ENCODE results near the gene CRPPA.
A peak's percentile ranks its signal among the peaks of the same experiment; 100 is the strongest.
"Not testable (repeated sequence)": the region's sequence is repeated elsewhere in the genome, so short reads cannot be mapped to it uniquely, and the experiment has no call there.

The CRPPA gene

DNA sequence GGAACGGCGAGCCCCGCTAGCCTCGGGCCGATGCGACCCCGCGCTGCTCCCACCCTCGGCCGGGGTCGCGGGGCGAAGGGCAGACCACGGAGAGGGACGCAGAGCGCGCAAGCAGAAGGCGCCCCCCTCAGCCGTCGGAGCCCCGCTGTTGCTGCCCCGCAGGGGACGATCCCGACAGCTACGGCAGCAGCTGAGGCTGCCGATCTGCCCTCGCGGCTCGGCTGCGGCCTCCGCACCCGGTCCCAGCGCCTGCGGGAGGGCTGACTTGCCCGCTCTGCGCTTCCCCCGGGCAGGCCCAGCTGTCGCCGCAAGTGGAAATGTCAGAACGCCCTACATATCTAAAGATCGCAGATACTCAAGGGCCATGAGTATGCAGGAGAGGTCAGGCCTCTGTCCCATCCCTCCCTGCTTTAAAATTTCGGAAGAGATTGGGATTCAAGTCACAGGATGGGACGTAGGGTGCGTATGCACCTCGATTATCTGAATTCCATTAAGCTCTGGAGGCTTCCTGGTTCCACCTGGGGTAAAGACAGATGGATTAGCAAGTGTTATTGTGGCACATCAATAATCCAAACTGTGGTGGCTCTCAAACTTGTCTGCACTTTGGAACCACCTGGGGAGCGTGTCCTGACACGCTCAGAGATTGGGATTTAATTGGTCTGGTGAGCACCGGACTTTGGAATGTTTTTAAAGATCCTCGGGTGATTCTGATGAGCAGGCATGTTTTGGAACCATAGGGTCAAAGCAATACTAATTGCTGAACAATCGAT, at the start of gene CRPPA:
TSS of gene CRPPA (minus strand) at position 206 of the 770 bp plus-strand sequence. CDS start 216 bp downstream, outside the sequence.
- DNase-seq = peak; percentile 54

DNA sequence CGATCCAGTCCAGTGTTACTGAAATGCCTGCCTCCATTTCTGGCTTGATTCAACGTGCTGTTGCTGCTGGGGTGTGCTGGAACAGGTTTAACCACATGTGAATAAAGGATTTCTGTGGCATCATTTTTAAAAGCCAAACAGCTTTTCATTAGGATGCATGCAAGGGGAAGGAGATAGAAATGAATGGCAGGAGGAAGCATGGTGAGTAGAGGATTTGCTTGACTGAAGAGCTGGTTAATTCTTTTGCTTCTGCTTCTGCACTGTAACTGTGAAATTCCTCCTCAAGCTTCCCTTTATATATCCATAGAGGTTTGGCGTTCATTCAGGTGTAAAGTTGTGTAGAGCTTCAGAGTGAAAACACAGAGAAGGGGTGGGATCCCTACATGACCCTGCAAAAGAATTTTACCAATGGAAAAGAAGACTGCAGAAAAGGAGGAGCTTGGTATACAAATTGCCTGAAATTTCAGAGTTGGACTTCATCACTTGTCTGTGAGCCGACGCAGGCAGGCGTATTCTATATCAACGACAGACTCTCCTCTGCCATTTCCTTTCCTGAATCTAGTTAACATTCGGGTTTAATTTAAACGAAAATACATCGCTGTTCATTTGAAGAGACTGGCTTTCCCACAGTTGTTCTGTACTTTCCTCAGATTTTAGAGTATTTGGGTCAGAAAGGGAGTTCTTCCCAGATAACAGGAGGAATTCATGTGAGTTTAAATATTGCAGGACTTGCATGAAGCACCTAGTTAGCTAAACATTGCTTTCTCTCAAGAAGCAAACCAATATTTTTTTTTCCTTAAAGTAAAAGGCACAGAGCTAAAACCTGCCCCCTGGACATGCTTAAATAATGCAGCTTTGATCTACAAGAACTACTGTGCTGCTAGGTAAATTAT, 44.4 kb upstream of the CRPPA start, which contains the start of gene SOSTDC1:
TSS of gene SOSTDC1 (minus strand) at position 270 of the 893 bp plus-strand sequence. CDS start at position 200, 70 bp downstream.
- DNase-seq = no peak

DNA sequence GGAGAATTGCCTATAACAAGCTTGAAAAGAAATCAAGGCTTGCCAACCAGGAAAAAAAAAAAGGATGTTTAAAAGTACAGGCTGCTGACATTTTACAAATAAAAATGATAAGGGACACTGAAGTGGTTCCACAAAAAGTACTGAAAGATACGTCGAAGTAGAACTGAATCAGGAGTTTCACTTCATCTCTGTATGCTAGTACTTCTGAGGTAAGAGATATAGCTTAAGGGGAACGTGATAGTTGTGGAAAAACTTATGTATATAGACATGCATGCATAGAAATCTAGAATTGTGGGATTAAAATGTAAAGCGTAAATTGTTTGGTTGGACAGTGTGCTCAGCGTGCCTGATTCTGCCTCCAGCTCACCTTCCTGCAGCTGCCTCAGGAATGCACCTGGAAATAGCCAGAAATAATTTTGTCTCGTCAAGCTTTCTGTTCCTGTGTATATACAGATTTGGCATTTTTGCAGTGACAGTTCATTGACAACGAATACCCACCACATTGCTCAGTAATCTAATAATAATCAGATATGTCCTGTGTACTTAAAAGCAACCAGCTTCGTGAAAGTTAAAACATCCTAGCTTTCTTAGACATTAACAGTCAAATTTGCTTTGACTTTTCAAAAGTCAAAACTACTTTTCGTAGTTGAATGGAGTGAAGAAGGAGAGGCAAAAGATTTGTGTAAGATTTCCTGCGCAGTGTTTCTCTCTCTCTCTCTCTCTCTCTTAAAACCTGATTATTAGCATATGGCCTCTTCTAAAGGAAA, 42.8 kb upstream of the CRPPA start:
- no peak for DNase-seq

DNA sequence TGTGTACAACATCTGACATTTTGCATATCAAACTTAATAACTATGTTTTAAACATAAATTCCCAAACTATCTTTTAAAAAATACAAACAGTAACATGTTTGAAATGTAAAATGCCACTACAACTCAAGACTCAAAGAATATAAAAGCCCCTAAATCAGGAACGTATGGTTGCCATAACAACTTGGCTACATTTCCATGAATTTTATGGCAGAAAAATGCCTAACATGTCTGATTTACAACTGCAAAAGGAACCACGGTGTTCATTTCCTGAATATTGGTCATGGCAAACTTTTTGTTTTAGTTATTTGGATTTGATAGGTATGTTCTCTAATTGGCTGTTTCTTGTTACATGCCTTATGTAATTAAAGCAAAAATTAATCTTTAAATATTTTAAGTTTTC, 42.2 kb upstream of the CRPPA start:
- DNase-seq = no peak

DNA sequence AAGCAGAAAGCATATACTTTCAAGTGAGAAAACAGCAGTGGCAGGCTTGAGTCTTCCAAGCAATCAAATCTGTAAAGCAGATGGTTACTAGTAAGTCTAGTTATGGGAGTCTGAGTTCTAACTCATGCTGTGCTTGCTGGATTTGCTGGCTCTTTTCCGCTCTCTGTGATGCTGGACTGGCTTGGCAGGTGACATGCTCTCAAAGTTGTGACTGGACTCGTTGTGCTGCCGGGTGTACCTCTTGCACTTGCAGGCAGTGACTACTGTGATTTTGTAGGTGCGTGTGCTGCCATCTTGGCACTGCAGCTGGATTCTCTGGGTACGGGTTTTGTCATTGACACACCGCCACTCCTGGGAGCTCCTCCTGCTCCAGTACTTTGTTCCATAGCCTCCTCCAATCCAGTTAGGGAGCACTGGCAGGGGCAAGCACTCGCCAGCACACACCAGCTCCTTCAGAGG, 41.1 kb upstream of the CRPPA start:
- no peak for DNase-seq

DNA sequence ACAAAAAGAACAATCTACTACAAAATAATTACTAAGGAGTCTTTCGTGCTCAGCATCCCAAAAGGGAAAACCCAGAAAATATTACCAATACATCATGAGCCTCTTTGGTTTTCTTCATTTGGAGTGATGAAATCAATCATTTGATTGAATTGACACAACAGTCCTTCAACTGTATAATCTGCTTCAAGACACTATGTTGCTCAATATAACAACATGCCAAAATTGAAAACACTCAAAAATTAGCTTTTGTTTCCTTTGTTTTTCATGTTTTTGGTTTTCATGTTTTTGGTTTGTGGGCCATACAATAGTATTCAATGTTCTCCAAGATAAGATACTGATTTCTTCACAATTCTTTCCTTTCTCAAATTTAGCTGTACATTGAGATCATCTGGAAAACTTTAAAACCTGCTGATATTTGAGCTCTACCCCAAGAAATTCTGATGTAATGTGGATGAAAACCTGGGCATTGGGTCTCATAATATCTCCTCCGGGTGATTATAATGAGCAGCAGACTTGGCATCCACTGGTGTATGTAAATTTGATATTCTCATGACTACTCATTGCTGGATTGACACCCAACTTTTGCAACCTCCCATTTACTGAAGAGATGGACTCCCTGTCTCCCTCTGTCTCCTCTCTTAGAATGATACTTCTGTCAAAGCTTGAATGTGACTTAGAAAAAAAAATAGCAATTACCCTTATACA, 39.6 kb upstream of the CRPPA start:
- no peak for DNase-seq

DNA sequence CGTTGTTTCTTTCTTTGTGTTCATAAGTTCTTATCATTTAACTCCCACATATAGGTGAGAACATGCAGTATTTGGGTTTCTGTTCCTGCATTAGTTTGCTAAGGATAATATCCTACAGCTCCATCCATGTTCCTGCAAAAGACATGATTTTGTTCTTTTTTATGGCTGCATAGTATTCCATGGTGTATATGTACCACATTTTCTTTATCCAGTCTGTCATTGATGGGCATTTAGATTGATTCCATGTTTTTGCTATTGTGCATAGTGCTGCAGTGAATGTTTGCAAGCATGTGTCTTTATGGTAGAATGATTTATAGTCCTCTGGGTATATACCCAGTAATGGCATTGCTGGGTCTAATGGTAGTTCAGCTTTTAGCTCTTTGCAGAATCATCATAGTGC, 35.0 kb upstream of the CRPPA start:
- not testable (repeated sequence) for DNase-seq

DNA sequence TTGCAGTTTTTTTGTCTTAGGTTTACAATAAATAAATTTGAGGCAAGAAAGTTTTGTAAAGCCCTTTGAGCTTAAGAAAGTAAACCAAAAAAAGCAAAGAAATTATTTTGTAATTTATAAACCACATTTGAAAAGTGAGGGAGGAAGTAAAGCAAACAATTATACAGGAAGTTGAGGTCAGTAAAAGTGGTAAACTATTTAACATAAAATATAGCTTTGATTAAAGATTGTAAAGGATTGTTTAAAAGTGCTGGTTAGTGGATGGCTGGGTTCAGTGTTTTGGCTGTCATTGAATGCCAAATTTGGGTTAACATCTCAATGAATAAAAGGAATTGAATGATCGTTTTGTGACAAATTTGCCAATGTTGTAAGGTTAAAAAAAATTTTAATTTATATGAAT, 34.3 kb upstream of the CRPPA start:
- no peak for DNase-seq

DNA sequence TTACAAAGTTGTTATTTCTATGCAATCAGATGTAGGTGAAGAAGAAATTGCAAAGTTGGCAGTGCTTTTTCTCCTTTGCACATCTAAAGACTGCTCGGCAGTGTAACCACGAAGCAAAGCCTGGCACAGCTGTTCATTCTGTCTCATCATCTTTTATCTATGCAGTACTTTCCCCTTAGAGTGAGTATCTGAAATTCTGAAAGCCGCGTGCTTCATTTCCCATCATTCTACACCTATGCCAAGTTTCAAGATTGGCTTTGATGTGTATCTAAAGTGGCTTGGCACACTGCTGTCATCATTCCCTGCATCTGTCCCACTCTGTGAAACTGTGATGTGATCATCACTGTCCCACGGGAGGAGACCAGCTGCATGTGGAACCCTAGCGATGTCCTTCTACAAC, 29.0 kb upstream of the CRPPA start:
- DNase-seq = no peak

DNA sequence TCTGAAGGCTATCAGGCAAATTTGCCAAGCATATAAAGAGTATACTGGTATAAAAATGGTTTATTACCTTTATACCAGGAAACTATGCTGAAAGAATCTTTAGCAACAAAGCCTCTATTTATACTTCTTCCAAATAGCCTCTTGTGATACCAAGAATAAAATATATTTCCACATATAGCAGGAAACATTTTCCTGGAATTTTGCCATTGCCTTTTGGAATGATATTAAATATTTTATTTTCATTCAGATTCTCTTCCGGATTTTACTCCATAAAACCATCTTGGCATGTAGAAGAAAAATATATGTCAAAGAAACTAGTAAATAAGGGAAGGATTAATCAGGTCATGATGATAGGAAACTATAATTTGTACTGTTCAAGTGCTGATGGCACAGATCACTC, 26.5 kb upstream of the CRPPA start:
- DNase-seq = no peak

DNA sequence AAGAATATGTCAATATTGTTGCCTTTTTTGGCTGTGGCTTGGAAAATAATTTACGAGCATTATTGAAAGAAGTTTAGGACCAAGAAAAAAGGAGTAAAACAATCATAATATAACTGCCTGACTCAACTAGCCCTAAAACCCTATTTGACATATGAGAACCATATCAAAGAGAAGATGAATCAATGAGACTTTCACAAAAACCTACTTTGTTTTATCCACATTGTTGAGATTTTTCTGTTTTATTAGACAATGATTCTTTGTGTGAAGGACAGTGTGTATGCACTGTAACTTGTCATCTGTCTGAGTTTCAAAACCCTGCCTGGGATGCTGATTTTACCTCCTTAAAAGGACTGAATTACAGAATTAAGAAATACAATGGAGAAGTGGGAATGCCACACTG, 25.2 kb upstream of the CRPPA start:
- DNase-seq = no peak

DNA sequence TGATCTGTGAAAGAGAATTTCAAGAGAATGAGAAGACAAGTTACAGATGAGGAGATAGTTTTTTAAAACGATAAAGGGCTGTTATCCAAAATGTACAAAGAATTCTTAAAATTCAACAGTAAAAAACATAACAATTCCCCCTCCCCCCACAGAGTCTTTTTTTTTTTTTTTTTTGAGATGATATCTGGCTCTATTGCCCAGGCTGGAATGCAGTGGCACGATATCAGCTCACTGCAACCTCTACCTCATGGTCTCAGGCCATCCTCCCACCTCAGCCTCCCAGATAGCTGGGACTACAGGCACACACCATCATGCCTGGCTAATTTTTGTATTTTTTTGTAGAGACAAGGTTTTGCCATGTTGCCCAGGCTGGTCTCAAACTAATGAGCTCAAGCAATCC, 22.5 kb upstream of the CRPPA start:
- DNase-seq = not testable (repeated sequence)

DNA sequence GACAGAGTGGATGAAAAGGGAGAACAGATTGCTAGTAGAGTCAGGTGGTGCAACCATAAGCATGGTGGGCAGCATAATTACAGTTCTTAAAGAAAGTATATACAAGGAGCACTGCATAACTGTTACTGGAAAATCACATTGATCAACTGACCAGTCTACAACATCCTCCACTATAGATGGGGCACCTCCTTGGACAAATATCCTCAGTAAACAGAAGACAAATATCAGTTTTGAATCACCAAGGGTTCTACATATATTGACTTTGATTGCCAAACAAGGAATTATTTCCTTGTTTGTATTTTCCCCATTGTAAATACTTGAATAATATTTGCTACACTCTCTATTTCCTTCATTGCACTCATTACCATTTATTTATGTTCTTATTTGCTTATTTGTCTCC, 17.6 kb upstream of the CRPPA start:
- DNase-seq = no peak

DNA sequence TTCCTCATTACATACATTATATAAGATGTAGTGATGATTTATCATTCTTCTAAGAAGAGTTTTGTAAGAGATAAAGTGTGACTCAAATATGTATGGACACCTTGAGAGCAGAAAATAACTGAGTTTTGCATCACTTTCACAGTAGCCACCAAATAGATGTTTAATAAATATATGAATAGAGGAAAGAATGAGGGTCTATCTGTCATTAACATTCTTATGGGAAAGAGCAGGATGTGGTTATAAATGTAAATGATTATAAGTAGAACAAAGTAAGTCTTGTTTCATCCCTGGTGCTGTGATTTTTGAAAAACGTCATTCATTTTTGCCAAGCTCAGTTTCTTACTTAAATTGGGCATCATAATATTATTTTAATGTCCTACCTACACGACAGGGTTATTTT, 15.0 kb upstream of the CRPPA start:
- DNase-seq = no peak

DNA sequence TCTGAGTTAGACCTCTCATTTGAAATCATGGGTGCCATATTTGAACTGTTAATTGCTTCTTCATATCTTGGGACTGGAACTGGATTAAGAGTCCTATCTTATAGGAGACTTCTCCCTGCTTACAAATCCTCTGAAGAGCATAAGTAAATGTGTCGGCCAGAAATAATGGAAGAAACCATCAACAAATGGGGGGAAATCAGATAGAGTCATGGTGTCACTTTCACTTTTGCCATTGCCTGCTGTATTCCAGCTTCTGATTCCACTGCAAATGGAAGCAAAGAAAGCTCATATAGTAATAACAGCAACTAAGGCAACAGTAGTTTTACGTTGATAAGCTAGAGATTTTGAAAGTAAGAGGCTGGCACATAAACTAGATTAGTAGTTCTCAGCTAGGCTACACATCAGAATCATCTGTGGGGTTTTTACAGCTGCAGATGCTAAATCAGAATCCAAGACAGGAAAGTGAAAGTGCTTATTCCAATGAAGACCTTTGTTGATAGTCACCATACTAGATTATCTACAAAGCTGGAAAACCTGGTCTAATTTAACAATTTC, 12.3 kb upstream of the CRPPA start:
- DNase-seq = no peak

DNA sequence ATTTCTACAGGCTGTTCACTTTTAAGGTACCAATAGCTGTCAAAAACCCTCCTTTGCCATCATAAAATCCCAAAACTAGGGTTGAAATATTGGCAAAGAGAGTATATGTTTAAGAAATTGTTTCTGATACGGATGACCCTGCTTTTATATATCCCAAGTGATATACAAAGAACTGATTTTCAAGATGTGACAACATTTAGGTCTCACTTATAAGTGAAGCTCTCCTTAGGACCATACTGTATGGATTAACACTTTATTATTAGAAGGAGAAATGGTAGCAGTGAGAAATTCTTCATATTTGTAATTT, 11.0 kb upstream of the CRPPA start:
- no peak for DNase-seq

DNA sequence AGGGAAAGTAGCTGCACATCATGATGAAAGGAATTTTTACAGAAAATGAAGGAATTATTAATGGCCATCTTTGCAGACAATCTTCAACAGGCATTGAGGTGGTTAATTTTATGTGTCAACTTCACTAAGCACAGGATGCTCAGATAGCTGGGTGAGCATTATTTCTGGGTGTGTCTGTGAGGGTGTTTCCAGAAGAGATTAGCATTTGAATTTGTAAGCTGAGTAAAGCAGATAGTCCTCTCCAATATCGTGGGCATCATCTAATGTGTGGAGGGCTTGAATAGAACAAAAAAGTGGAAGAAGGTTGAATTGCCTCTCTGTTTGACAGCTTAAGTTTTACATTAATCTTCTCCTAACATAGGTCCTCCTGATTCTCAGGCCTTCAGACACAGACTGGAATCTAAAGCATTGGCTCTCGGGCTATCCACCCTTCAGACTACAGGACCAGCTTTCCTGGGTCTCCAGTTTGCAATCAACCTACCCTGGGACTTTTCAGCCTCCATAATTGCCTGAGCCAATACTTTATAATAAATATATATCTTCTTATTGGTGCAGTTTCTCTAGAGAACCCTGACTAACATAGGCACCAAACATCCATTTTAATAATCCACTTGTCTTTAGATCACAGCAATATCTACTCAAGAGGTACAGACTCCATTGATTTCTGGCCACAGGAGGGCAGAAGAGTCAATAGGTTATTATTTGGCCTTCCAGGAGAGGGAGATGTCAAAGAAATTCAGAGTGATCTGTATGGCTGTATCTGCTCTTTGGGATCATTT, 10.5 kb upstream of the CRPPA start:
- DNase-seq = no peak

DNA sequence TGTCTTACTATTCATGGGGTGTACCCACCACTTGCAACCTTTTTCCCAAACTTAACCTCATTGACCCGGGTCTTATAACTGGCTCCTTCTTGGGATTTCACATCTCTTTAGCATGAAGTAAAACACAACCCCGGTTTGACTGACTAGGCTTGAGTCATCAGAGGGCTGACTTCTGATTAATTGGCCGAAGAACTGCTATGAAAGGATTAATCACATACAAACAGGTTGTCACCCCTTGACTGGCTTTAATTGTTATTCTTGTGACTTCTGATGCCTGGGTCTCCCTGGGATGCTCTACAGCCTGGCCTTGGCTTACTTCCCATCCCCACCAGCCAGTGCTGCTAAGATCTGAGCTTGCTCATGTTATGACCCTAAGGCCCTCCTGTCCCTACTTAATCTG, 8.8 kb upstream of the CRPPA start:
- no peak for DNase-seq

DNA sequence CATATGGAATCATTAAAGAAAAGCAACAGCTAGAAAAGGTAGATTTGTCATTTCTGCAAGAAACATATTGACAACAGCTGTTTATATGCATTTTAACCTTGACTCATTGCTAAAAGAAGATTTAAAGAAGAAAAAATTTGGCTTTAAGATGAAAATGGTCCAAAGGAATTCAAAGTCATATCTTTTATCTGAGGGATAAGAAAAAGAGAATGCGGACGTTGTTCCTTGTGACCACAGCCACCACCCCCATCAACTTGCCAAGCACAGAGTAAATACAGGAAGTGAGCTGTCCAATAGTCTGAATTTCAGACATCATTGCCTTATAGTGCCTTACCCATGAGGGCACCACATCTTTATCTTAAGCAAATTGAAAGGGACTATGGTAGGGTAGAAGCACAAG, 7.3 kb upstream of the CRPPA start:
- no peak for DNase-seq

DNA sequence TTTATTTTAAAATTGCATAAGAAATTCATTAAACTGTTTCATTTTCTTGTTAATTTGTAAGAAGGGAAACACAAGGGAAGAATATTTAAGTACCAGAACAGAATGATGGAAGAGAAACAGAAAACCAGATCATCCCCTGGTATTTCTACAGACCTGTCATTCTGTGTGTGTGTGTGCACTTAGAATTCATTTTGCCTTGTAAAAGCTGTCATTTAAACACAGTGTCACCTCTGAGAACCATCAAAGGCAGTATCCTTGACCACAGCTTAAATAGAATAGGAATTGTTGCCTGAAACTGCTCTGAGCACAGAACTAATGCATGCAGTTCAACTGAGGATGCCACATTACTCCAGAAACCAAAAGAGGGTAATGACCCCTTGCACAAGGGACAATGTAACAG, 6.8 kb upstream of the CRPPA start:
- no peak for DNase-seq

DNA sequence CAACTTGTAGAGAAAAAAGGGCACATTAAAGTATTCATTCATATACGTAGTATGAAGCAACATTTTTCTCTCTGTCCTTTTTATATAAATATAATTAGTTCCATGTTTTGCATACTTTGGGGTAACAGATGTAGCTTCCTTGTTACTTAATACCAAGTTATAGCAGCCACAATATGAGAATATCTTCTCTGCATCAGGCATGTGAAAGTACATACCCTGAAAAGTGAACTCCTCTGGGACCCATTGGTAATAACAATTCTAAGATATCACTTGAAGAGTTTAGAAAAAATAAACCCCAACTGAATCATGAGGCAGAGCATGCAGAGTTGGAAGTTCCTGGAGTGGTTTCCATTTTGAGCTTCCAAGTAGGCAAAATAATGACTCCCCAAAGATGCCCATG, 2.4 kb upstream of the CRPPA start:
- DNase-seq = no peak

DNA sequence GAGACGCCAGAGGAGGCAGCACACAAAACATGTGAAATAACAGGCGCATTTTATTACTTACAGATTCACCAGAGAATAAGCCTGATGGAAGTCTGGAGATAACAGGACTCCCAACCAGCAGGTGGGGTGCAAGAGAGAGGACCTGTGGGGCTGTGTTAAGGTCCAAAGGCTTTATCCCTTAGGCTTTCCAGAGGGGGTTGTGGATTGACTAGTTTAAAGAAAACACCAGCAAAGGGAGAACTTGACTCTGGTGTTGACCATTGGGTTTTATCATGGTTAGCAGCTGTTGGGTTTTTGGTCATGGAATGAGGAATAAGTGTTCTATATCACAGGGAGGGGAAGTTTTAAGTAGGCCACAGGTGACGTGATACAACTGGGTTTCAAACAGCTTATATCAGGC, 1.6 kb upstream of the CRPPA start:
- DNase-seq = no peak
